Mesendoderm (in vitro differentiated cells): ENCODE data around the gene TRERF1. TPM values are rescaled to one million over a fixed set of nuclear protein-coding genes. Genes with fewer than 3 reads are reported as not detected.

Experiments used
- DNase-seq: peaks from one replicate; pipeline ENCODE4 v3.0.0; 2013
- H2AK5ac ChIP-seq: 2 replicates; pipeline ENCODE4 v1.6.1; 2013; ENCODE audit warnings: low read length, inconsistent platforms
- H2BK120ac ChIP-seq: 2 replicates; pipeline ENCODE4 v1.6.1; 2013; ENCODE audit warnings: low read depth, mild to moderate bottlenecking, low read length, moderate library complexity, mixed read lengths
- H2BK15ac ChIP-seq: replicated peaks from 2 replicates; pipeline ENCODE4 v1.6.1; 2013; ENCODE audit warnings: low read depth, mild to moderate bottlenecking, moderate library complexity
- H2BK5ac ChIP-seq: 2 replicates; pipeline ENCODE4 v1.6.1; 2013; ENCODE audit warnings: low read length, inconsistent platforms
- H3K18ac ChIP-seq: 2 replicates; pipeline ENCODE4 v1.6.1; 2013; ENCODE audit warnings: mild to moderate bottlenecking, low read length, mixed read lengths
- H3K23ac ChIP-seq: one replicate; pipeline ENCODE4 v1.6.1; 2013; ENCODE audit warnings: low read length
- H3K27ac ChIP-seq: 2 replicates; pipeline ENCODE4 v1.5.1; 2013; ENCODE audit warnings: low read depth, mild to moderate bottlenecking, inconsistent platforms, low read length, moderate library complexity
- H3K27me3 ChIP-seq: 2 replicates; pipeline ENCODE4 v1.6.1; 2013; ENCODE audit warnings: low read length, control low read depth, mild to moderate bottlenecking, inconsistent platforms; ENCODE audit not compliant: insufficient read depth, poor library complexity
- H3K36me3 ChIP-seq: 2 replicates; pipeline ENCODE4 v1.6.1; 2013; ENCODE audit warnings: low read length, inconsistent platforms; ENCODE audit not compliant: control insufficient read depth, insufficient read depth
- H3K4ac ChIP-seq: one replicate; pipeline ENCODE4 v1.6.1; 2013; ENCODE audit warnings: low read depth, mild to moderate bottlenecking, low read length, moderate library complexity
- H3K4me1 ChIP-seq: 2 replicates; pipeline ENCODE4 v1.6.1; 2013; ENCODE audit warnings: low read depth, low read length, inconsistent platforms; ENCODE audit not compliant: control insufficient read depth
- H3K4me2 ChIP-seq: 2 replicates; pipeline ENCODE4 v1.6.1; 2013; ENCODE audit warnings: low read length
- H3K4me3 ChIP-seq: 2 replicates; pipeline ENCODE4 v1.5.1; 2013; ENCODE audit warnings: mild to moderate bottlenecking, low read length
- H3K56ac ChIP-seq: one replicate; pipeline ENCODE4 v1.6.1; 2013; ENCODE audit warnings: low read length
- H3K79me1 ChIP-seq: 2 replicates; pipeline ENCODE4 v1.6.1; 2013; ENCODE audit warnings: low read length, inconsistent platforms
- H3K79me2 ChIP-seq: 2 replicates; pipeline ENCODE4 v1.6.1; 2013; ENCODE audit warnings: mild to moderate bottlenecking, low read length; ENCODE audit not compliant: control insufficient read depth, insufficient read depth
- H3K9ac ChIP-seq: 2 replicates; pipeline ENCODE4 v1.6.1; 2013; ENCODE audit warnings: low read length, inconsistent platforms
- H4K5ac ChIP-seq: one replicate; pipeline ENCODE4 v1.6.1; 2013; ENCODE audit warnings: low read length
- H4K8ac ChIP-seq: one replicate; pipeline ENCODE4 v1.6.1; 2013; ENCODE audit warnings: low read depth, mild to moderate bottlenecking, control low read depth, low read length, moderate library complexity
- WGBS: extraction: QIAGEN DNeasy Blood & Tissue Kit; methylation state at CpG from one replicate; pipeline ENCODE4 v1.1.7; 2013; ENCODE audit warnings: low lambda C conversion rate, missing lambda C conversion rate; ENCODE audit not compliant: insufficient coverage; ENCODE audit errors: extremely low coverage; 5-methylcytosine and 5-hydroxymethylcytosine counted together
- polyA plus RNA-seq, 2 experiments: library from polyadenylated mRNA; stranded (reverse); fragments of 200-250 nt; gene quantifications; one replicate each; pipeline ENCODE4 v1.2.3, GENCODE V29; 2013

Gene TRERF1, protein sequence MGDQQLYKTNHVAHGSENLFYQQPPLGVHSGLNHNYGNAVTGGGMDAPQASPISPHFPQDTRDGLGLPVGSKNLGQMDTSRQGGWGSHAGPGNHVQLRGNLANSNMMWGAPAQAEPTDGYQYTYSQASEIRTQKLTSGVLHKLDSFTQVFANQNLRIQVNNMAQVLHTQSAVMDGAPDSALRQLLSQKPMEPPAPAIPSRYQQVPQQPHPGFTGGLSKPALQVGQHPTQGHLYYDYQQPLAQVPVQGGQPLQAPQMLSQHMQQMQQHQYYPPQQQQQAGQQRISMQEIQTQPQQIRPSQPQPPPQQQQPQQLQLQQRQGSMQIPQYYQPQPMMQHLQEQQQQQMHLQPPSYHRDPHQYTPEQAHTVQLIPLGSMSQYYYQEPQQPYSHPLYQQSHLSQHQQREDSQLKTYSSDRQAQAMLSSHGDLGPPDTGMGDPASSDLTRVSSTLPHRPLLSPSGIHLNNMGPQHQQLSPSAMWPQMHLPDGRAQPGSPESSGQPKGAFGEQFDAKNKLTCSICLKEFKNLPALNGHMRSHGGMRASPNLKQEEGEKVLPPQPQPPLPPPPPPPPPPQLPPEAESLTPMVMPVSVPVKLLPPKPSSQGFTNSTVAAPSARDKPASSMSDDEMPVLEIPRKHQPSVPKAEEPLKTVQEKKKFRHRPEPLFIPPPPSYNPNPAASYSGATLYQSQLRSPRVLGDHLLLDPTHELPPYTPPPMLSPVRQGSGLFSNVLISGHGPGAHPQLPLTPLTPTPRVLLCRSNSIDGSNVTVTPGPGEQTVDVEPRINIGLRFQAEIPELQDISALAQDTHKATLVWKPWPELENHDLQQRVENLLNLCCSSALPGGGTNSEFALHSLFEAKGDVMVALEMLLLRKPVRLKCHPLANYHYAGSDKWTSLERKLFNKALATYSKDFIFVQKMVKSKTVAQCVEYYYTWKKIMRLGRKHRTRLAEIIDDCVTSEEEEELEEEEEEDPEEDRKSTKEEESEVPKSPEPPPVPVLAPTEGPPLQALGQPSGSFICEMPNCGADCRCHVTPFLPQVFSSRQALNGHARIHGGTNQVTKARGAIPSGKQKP (N-terminal part only)
- 4.7 TPM for polyA plus RNA-seq (2013, experiment 1 of 2)
- polyA plus RNA-seq (2013, experiment 2 of 2) = 5.2 TPM

- Histone ChIP-seq H3K9ac (peak within 1 kb of the TSS; percentile 96), H2AK5ac (peak within 1 kb of the TSS; percentile 43), H3K27me3 (no peaks in the 10 kb centered on the region), H3K18ac (peak within 1 kb of the TSS; percentile 99), H2BK5ac (peak within 1 kb of the TSS; percentile 95), H2BK120ac (no peak within 1 kb of the TSS), H3K4me2 (peak within 1 kb of the TSS; percentile 82), H3K56ac (peak within 1 kb of the TSS; percentile 100), H4K8ac (peak within 1 kb of the TSS; percentile 87), H4K5ac (no peak within 1 kb of the TSS), H3K79me2 (peaks cover 14% of the 10 kb centered on the region), H3K4me1 (peaks cover 11% of the 10 kb centered on the region), H3K23ac (peak within 1 kb of the TSS; percentile 100), H3K4me3 (peak within 1 kb of the TSS; percentile 95), H2BK15ac (no peak within 1 kb of the TSS), H3K36me3 (no peaks in the 10 kb centered on the region), H3K4ac (peak within 1 kb of the TSS; percentile 92), H3K27ac (peak within 1 kb of the TSS; percentile 99), H3K79me1 (no peaks in the 10 kb centered on the region)
- peak; percentile 93 for DNase-seq
- WGBS = no CpG with 5 or more reads among the region's 36 CpGs
These were observed at the start of gene TRERF1 for GRCh38 chr6:42451333-42452170. TSS of gene TRERF1 (minus strand) at chr6:42451926. CDS start at chr6:42269590, 182,336 bp downstream.

GRCh38 chr6:42498473-42499128, 46.9 kb upstream of the TRERF1 start:
- H3K36me3 ChIP-seq = no peaks in the 10 kb centered on the region
- H2BK120ac ChIP-seq = no peak overlapping the region
- H2AK5ac ChIP-seq = no peak overlapping the region
- no peak overlapping the region for H3K18ac ChIP-seq
- H4K5ac ChIP-seq = no peak overlapping the region
- no peak overlapping the region for H2BK5ac ChIP-seq
- WGBS = no CpG with 5 or more reads among the region's 7 CpGs
- no peak overlapping the region for H2BK15ac ChIP-seq
- no peak overlapping the region for H3K27ac ChIP-seq
- H3K56ac ChIP-seq = no peak overlapping the region
- H3K79me1 ChIP-seq = no peaks in the 10 kb centered on the region
- no peak overlapping the region for H3K23ac ChIP-seq
- H3K4me2 ChIP-seq = no peak overlapping the region
- H3K9ac ChIP-seq = no peak overlapping the region
- no peaks in the 10 kb centered on the region for H3K27me3 ChIP-seq
- no peak overlapping the region for H3K4me3 ChIP-seq
- DNase-seq = peak; percentile 63
- H3K4ac ChIP-seq = no peak overlapping the region
- H4K8ac ChIP-seq = no peak overlapping the region
- H3K4me1 ChIP-seq = no peaks in the 10 kb centered on the region
- H3K79me2 ChIP-seq = no peaks in the 10 kb centered on the region

- Histone ChIP-seq H2AK5ac (no peak overlapping the region), H3K27me3 (no peaks in the 10 kb centered on the region), H4K8ac (no peak overlapping the region), H3K56ac (no peak overlapping the region), H3K4ac (no peak overlapping the region), H3K79me2 (no peaks in the 10 kb centered on the region), H3K79me1 (no peaks in the 10 kb centered on the region), H2BK120ac (no peak overlapping the region), H2BK15ac (no peak overlapping the region), H3K9ac (no peak overlapping the region), H4K5ac (no peak overlapping the region), H3K18ac (no peak overlapping the region), H2BK5ac (no peak overlapping the region), H3K4me2 (no peak overlapping the region), H3K27ac (no peak overlapping the region), H3K23ac (no peak overlapping the region), H3K4me3 (no peak overlapping the region), H3K4me1 (no peaks in the 10 kb centered on the region), H3K36me3 (no peaks in the 10 kb centered on the region)
- DNase-seq = no peak
- no CpG with 5 or more reads among the region's 14 CpGs for WGBS
These were observed 42.3 kb upstream of the TRERF1 start for GRCh38 chr6:42493914-42494539.

- Histone ChIP-seq H3K79me2 (no peaks in the 10 kb centered on the region), H3K36me3 (no peaks in the 10 kb centered on the region), H2BK15ac (no peak overlapping the region), H2BK120ac (no peak overlapping the region), H3K18ac (no peak overlapping the region), H3K4me2 (no peak overlapping the region), H3K27ac (no peak overlapping the region), H3K4me1 (no peaks in the 10 kb centered on the region), H3K4me3 (no peak overlapping the region), H4K8ac (no peak overlapping the region), H3K79me1 (no peaks in the 10 kb centered on the region), H3K9ac (no peak overlapping the region), H3K23ac (no peak overlapping the region), H4K5ac (no peak overlapping the region), H2AK5ac (no peak overlapping the region), H3K56ac (no peak overlapping the region), H3K27me3 (no peaks in the 10 kb centered on the region), H3K4ac (no peak overlapping the region), H2BK5ac (no peak overlapping the region)
- DNase-seq = no peak
- WGBS = no CpG with 5 or more reads among the region's 2 CpGs
These were observed 36.4 kb upstream of the TRERF1 start for GRCh38 chr6:42488129-42488528.
